ENCODE measurements around the gene SHE. TPM values are rescaled to one million over a fixed set of nuclear protein-coding genes. Genes with fewer than 3 reads are reported as not detected.

SHE gene
- total RNA-seq, 6 experiments from 2014 or later: 4.0 to 5.6 (median 4.7) TPM

GRCh38 chr1:154519591-154519991 lies 17.4 kb upstream of the SHE start:
- Histone ChIP-seq H3K27me3 (no peaks in the 10 kb centered on the region), H3K4me3 (no peak overlapping the region), H3K9me3 (no peaks in the 10 kb centered on the region), H3K27ac (no peak overlapping the region), H3K36me3 (no peaks in the 10 kb centered on the region), H3K4me1 (peaks cover 0 to 15% (median 4%) of the 10 kb centered on the region in 4 donors)
- WGBS (ENCODE audit: insufficient coverage, low coverage, low lambda C conversion rate, missing lambda C conversion rate): 64% methylated on average over 8 of the region's 9 CpGs
- intact Hi-C loops (cut with DNase I): no loop called here
- TF ChIP-seq CTCF (IDR thresholded peaks at IDR 0.05) (no peak), POLR2A (IDR thresholded peaks at IDR 0.05) (no peak)
- DNase-seq (no peak), ATAC-seq (peak; percentile 21 to 55 (median 44))

GRCh38 chr1:154517661-154518060 lies 15.4 kb upstream of the SHE start:
- H3K36me3 ChIP-seq: no peaks in the 10 kb centered on the region
- peaks cover 0 to 15% (median 4%) of the 10 kb centered on the region in 4 donors for H3K4me1 ChIP-seq
- no peak for DNase-seq
- H3K4me3 ChIP-seq: no peak overlapping the region
- H3K27me3 ChIP-seq: no peaks in the 10 kb centered on the region
- WGBS (ENCODE audit: insufficient coverage, low coverage, low lambda C conversion rate, missing lambda C conversion rate): 98% methylated on average over 9 of the region's 11 CpGs
- no peak overlapping the region for H3K27ac ChIP-seq
- no peaks in the 10 kb centered on the region for H3K9me3 ChIP-seq
- intact Hi-C loops (cut with DNase I): no loop called here
- no peak for TF ChIP-seq POLR2A (IDR thresholded peaks at IDR 0.05)
- no peak for TF ChIP-seq CTCF (IDR thresholded peaks at IDR 0.05)
- ATAC-seq: no peak

- ATAC-seq (no peak), DNase-seq (no peak)
- no peak for TF ChIP-seq CTCF (IDR thresholded peaks at IDR 0.05)
- TF ChIP-seq POLR2A (IDR thresholded peaks at IDR 0.05): no peak
- H3K4me3 ChIP-seq: no peak overlapping the region
- intact Hi-C loops (cut with DNase I): no loop called here
- H3K36me3 ChIP-seq: no peaks in the 10 kb centered on the region
- no peaks in the 10 kb centered on the region for H3K27me3 ChIP-seq
- H3K4me1 ChIP-seq: no peaks in the 10 kb centered on the region
- H3K27ac ChIP-seq: no peak overlapping the region
- 82% methylated on average over 7 of the region's 7 CpGs for WGBS (ENCODE audit: insufficient coverage, low coverage, low lambda C conversion rate, missing lambda C conversion rate)
- no peaks in the 10 kb centered on the region for H3K9me3 ChIP-seq
Measured at GRCh38 chr1:154514066-154514553, 11.9 kb upstream of the SHE start.

- Histone ChIP-seq H3K27ac (no peak overlapping the region), H3K4me1 (no peaks in the 10 kb centered on the region), H3K9me3 (no peaks in the 10 kb centered on the region), H3K4me3 (no peak overlapping the region), H3K36me3 (no peaks in the 10 kb centered on the region), H3K27me3 (no peaks in the 10 kb centered on the region)
- no peak for DNase-seq
- intact Hi-C loops (cut with DNase I): no loop called here
- TF ChIP-seq CTCF (IDR thresholded peaks at IDR 0.05) (no peak), POLR2A (IDR thresholded peaks at IDR 0.05) (no peak)
- 79% methylated on average over 3 of the region's 3 CpGs for WGBS (ENCODE audit: insufficient coverage, low coverage, low lambda C conversion rate, missing lambda C conversion rate)
- ATAC-seq: no peak
Measured at GRCh38 chr1:154512760-154513159, 10.5 kb upstream of the SHE start.

- H3K36me3 ChIP-seq: no peaks in the 10 kb centered on the region
Measured at GRCh38 chr1:154503898-154504297, 1.7 kb upstream of the SHE start.

More at GRCh38 chr1:154503898-154504297, 1.7 kb upstream of the SHE start:
- Histone ChIP-seq H3K4me3 (no peak overlapping the region), H3K27me3 (no peaks in the 10 kb centered on the region), H3K9me3 (no peaks in the 10 kb centered on the region), H3K4me1 (peaks cover 0 to 12% (median 0%) of the 10 kb centered on the region in 4 donors), H3K27ac (no peak overlapping the region)
- intact Hi-C loops (cut with DNase I): no loop called here
- ATAC-seq: no peak
- TF ChIP-seq CTCF (IDR thresholded peaks at IDR 0.05) (no peak), POLR2A (IDR thresholded peaks at IDR 0.05) (no peak)
- WGBS (ENCODE audit: insufficient coverage, low coverage, low lambda C conversion rate, missing lambda C conversion rate): 66% methylated on average over 5 of the region's 5 CpGs
- DNase-seq: no peak

Data from right lobe of liver (tissue), 6 donors.